Panc1 (cell line): ENCODE data around the gene CDX1. TPM values are rescaled to one million over a fixed set of nuclear protein-coding genes. Genes with fewer than 3 reads are reported as not detected.

ENCODE experiments used
- ATAC-seq: fragments of 200-7000 bp; cut with Tn5 transposase; 2 replicates; pipeline ENCODE4 v1.9.1; 2020; ENCODE audit warnings: mild to moderate bottlenecking, moderate library complexity
- BruUV-seq: library from RNA; stranded (reverse); fragments of 400-500 nt; replicated peaks from 2 replicates; lab custom pipeline; 2021; lab: Mats Ljungman, UMichigan
- CTCF ChIA-PET: fragments of 300-600 bp; sonication (Branson Sonifier 250); formaldehyde crosslinking; loops from one replicate; lab custom pipeline; 2022; ENCODE audit warnings: antibody characterized with exemption; lab: Charles Lee
- POLR2A ChIA-PET: fragments of 300-600 bp; sonication (Branson Sonifier 250); formaldehyde crosslinking; loops from one replicate; lab custom pipeline; 2022; ENCODE audit warnings: antibody characterized with exemption; lab: Charles Lee
- DNase-seq: peaks from one replicate; pipeline ENCODE4 v3.0.0-alpha.2; 2010; ENCODE audit warnings: low read depth, low spot score
- H3K27ac ChIP-seq: 2 replicates; pipeline ENCODE4 v1.5.1; 2011; ENCODE audit warnings: mild to moderate bottlenecking, low read length, inconsistent platforms
- H3K27me3 ChIP-seq: fragments of 200-500 bp; sonication (Bioruptor generic); 2 replicates; pipeline ENCODE4 v1.6.0; 2014; ENCODE audit warnings: low read length, inconsistent platforms; ENCODE audit not compliant: control insufficient read depth, insufficient read depth
- H3K36me3 ChIP-seq: fragments of 200-500 bp; sonication (Bioruptor generic); 2 replicates; pipeline ENCODE4 v1.5.1; 2014; ENCODE audit warnings: inconsistent platforms, mild to moderate bottlenecking, low read length, moderate library complexity; ENCODE audit not compliant: control insufficient read depth, insufficient read depth
- H3K4me1 ChIP-seq: 2 replicates; pipeline ENCODE4 v1.5.1; 2011; ENCODE audit warnings: inconsistent platforms, mild to moderate bottlenecking, low read length, moderate library complexity; ENCODE audit not compliant: control insufficient read depth, insufficient read depth
- H3K4me3 ChIP-seq, 2 experiments: 2 replicates each; pipeline ENCODE4 v1.5.1; 2011 to 2012; ENCODE audit warnings: low read depth in 2 of 2, low read length in 2 of 2, mild to moderate bottlenecking in 2 of 2, inconsistent platforms in 1 of 2, moderate library complexity in 1 of 2
- H3K9me3 ChIP-seq: fragments of 200-500 bp; sonication (Bioruptor generic); 2 replicates; pipeline ENCODE4 v1.5.1; 2014; ENCODE audit warnings: low read depth, mild to moderate bottlenecking, inconsistent platforms, low read length, moderate library complexity; ENCODE audit not compliant: control insufficient read depth, insufficient read depth
- CTCF ChIP-seq: fragments of 450-650 bp; IDR thresholded peaks from 2 replicates; pipeline ENCODE4 v1.5.1; 2017; ENCODE audit warnings: mild to moderate bottlenecking
- POLR2AphosphoS5 ChIP-seq: IDR thresholded peaks from 2 replicates; pipeline ENCODE4 v1.6.1; 2012; ENCODE audit warnings: mild to moderate bottlenecking, low read depth, low read length, moderate library complexity
- REST ChIP-seq, 2 experiments: IDR thresholded peaks; 2 replicates each; pipeline ENCODE4 v1.6.1; 2011 to 2012; ENCODE audit warnings: low read depth in 2 of 2, control low read depth in 1 of 2, low read length in 1 of 2, mild to moderate bottlenecking in 1 of 2, moderate library complexity in 1 of 2; ENCODE audit not compliant: insufficient read depth in 1 of 2
- SIN3A ChIP-seq: IDR thresholded peaks from 2 replicates; pipeline ENCODE4 v1.6.1; 2012; ENCODE audit warnings: low read depth, mild to moderate bottlenecking, low read length, moderate library complexity, borderline replicate concordance; ENCODE audit not compliant: insufficient read depth
- TCF7L2 ChIP-seq: IDR thresholded peaks from 2 replicates; pipeline ENCODE4 v1.6.1; 2011; ENCODE audit warnings: mild to moderate bottlenecking, low read depth, low read length, inconsistent platforms
- in situ Hi-C: cut with HindIII; loops from 2 replicates; pipeline ENCODE4 v1.10.0; 2016; ENCODE audit warnings: low sequenced_read_pairs, low pct_unique_long_range_greater_than_20kb
- intact Hi-C: fragments of 100-400 bp; cut with micrococcal nuclease; formaldehyde crosslinking; loops from one replicate; pipeline ENCODE4 v1.10.0; 2022; ENCODE audit not compliant: unreplicated experiment
- total RNA-seq: library from RNA; stranded (reverse); gene quantifications from one replicate; pipeline ENCODE4 v1.2.1, GENCODE V29; 2021; ENCODE audit not compliant: unreplicated experiment

Gene CDX1
- total RNA-seq, 1 experiment from 2014 or later = not detected

- no peak for DNase-seq
- Histone ChIP-seq H3K27me3 (no peaks in the 10 kb centered on the region), H3K9me3 (no peaks in the 10 kb centered on the region), H3K4me3 (no peak overlapping the region), H3K4me1 (peaks cover 8% of the 10 kb centered on the region), H3K36me3 (no peaks in the 10 kb centered on the region), H3K27ac (no peak overlapping the region)
- BruUV-seq = no TSS peak
- CTCF ChIA-PET = no interaction called here
- POLR2A ChIA-PET = no interaction called here
- no peak for TF ChIP-seq POLR2AphosphoS5
- no peak for ATAC-seq
- in situ Hi-C loops = no loop called here
- intact Hi-C loops = no loop called here
These were observed 10.0 kb upstream of the CDX1 start for GRCh38 chr5:150156540-150156939.

- in situ Hi-C loops = no loop called here
- no peak for TF ChIP-seq POLR2AphosphoS5
- no peak for TF ChIP-seq SIN3A
- TF ChIP-seq CTCF = no peak
- no peak for TF ChIP-seq TCF7L2
- no peak for TF ChIP-seq REST (IDR thresholded peaks at IDR 0.05; ENCODE audit: insufficient read depth in 1 of 2, low read depth in 2 of 2, low read length in 1 of 2)
- CTCF ChIA-PET = interaction anchor here (0.7 kb wide), 1 partner anchor 130 kb away, joined by 3 read pairs; no protein-coding TSS in a partner anchor
- Histone ChIP-seq H3K27me3 (no peaks in the 10 kb centered on the region), H3K4me1 (peaks cover 8% of the 10 kb centered on the region), H3K4me3 (no peak overlapping the region), H3K27ac (no peak overlapping the region), H3K36me3 (no peaks in the 10 kb centered on the region), H3K9me3 (no peaks in the 10 kb centered on the region)
- POLR2A ChIA-PET = no interaction called here
- ATAC-seq (no peak), DNase-seq (no peak)
- no TSS peak for BruUV-seq
- intact Hi-C loops = no loop called here
These were observed 9.4 kb upstream of the CDX1 start for GRCh38 chr5:150157168-150157567.

GRCh38 chr5:150158170-150158949 lies 8.2 kb upstream of the CDX1 start:
- Histone ChIP-seq H3K4me1 (peaks cover 8% of the 10 kb centered on the region), H3K27me3 (no peaks in the 10 kb centered on the region), H3K4me3 (no peak overlapping the region), H3K27ac (no peak overlapping the region), H3K9me3 (no peaks in the 10 kb centered on the region), H3K36me3 (no peaks in the 10 kb centered on the region)
- DNase-seq = no peak
- TF ChIP-seq POLR2AphosphoS5 (no peak), SIN3A (no peak), REST (IDR thresholded peaks at IDR 0.05; ENCODE audit: insufficient read depth in 1 of 2, low read depth in 2 of 2, low read length in 1 of 2) (no peak), CTCF (no peak), TCF7L2 (no peak)
- ChIA-PET POLR2A (no interaction called here), CTCF (interaction anchor here (1.7 kb wide), 1 partner anchor 61 kb away, joined by 4 read pairs; no protein-coding TSS in a partner anchor)
- in situ Hi-C loops = no loop called here
- no peak for ATAC-seq
- BruUV-seq = no TSS peak
- intact Hi-C loops = no loop called here
